Lung (tissue), 12 donors: ENCODE results near the gene CPNE1. TPM values are rescaled to one million over a fixed set of nuclear protein-coding genes. Genes with fewer than 3 reads are reported as not detected.

ENCODE experiments used
- ATAC-seq: fragments of 200-7000 bp; cut with Tn5 transposase; one replicate; pipeline ENCODE4 v1.9.1; 2020; ENCODE audit warnings: moderate number of reproducible peaks; ENCODE audit not compliant: insufficient read depth, low FRiP score
- DNase-seq, 3 donors: peaks; one replicate each; pipeline ENCODE4 v3.0.0-alpha.2; 2013 to 2017
- H3K27ac ChIP-seq, 2 donors: one replicate each; pipeline ENCODE4 v1.5.1; 2013; ENCODE audit warnings: mild to moderate bottlenecking in 2 of 2, moderate library complexity in 2 of 2, control low read depth in 1 of 2, inconsistent platforms in 1 of 2, low read depth in 1 of 2, low read length in 1 of 2
- H3K27me3 ChIP-seq, 3 donors: one replicate each; pipeline ENCODE4 v1.5.1; 2013; ENCODE audit warnings: low read length in 2 of 3; ENCODE audit not compliant: control insufficient read depth in 3 of 3, insufficient read depth in 3 of 3
- H3K36me3 ChIP-seq, 4 donors: one replicate each; pipeline ENCODE4 v1.5.1; 2013; ENCODE audit warnings: low read length in 4 of 4, mild to moderate bottlenecking in 1 of 4, moderate library complexity in 1 of 4; ENCODE audit not compliant: control insufficient read depth in 4 of 4, insufficient read depth in 4 of 4
- H3K4me1 ChIP-seq, 5 donors: one replicate each; pipeline ENCODE4 v1.5.1; 2013; ENCODE audit warnings: low read length in 5 of 5, mild to moderate bottlenecking in 2 of 5, moderate library complexity in 1 of 5; ENCODE audit not compliant: control insufficient read depth in 5 of 5, insufficient read depth in 5 of 5
- H3K4me3 ChIP-seq: one replicate; pipeline ENCODE4 v1.5.1; 2013; ENCODE audit warnings: mild to moderate bottlenecking, control low read depth, moderate library complexity
- H3K9ac ChIP-seq, 2 donors: one replicate each; pipeline ENCODE4 v1.5.1; 2013; ENCODE audit warnings: low read length in 2 of 2, control low read depth in 1 of 2; ENCODE audit not compliant: insufficient read depth in 1 of 2
- H3K9me3 ChIP-seq, 4 donors: one replicate each; pipeline ENCODE4 v1.5.1; 2013; ENCODE audit warnings: low read length in 3 of 4, mild to moderate bottlenecking in 1 of 4, moderate library complexity in 1 of 4; ENCODE audit not compliant: control insufficient read depth in 4 of 4, insufficient read depth in 3 of 4
- WGBS, 2 donors: extraction: QIAGEN DNeasy Blood & Tissue Kit; methylation state at CpG; one replicate each; pipeline ENCODE4 v1.1.7; 2013; 5-methylcytosine and 5-hydroxymethylcytosine counted together
- polyA plus RNA-seq, 2 donors: library from polyadenylated mRNA; stranded (reverse); fragments of 200-250 nt; gene quantifications; one replicate each; pipeline ENCODE4 v1.2.1, GENCODE V29; 2013
- total RNA-seq, 2 donors: library from RNA; depleted of rRNA in 1 of 2; stranded (reverse); fragments of >200 nt in 1 of 2; gene quantifications; one replicate each; pipeline ENCODE4 v1.2.1, GENCODE V29; 2014 to 2021
- TF ChIP-seq, protein P1 (sequence below): IDR thresholded peaks from 2 replicates; pipeline ENCODE4 v1.5.1; 2012; ENCODE audit warnings: mild to moderate bottlenecking; ENCODE audit errors: control extremely low read depth, extremely low read depth
- donor health status: control.
- donor health status: control.
- donor health status: Bipolar disorder and iron deficiency.
- donor health status: healthy.
- donor health status: DM: yes; HTN: yes; CAD: no.

The CPNE1 gene
- total and polyA plus RNA-seq, 4 donors: 91.9 to 180 (median 140) TPM

- H3K4me3 ChIP-seq: no peak overlapping the region
- H3K27me3 ChIP-seq: peaks cover 0 to 2% (median 0%) of the 10 kb centered on the region in 3 donors
- H3K9ac ChIP-seq: no peak overlapping the region
- 9% methylated on average over 21 to 22 of the region's 22 CpGs for WGBS, 2 donors
- H3K4me1 ChIP-seq: peaks cover 0 to 30% (median 12%) of the 10 kb centered on the region in 5 donors
- H3K9me3 ChIP-seq: no peaks in the 10 kb centered on the region
- ATAC-seq (no peak), DNase-seq (peak; percentile 55 to 68 (median 64))
- peak overlapping the region; percentile 20 to 78 for H3K27ac ChIP-seq
- TF ChIP-seq, protein P1, sequence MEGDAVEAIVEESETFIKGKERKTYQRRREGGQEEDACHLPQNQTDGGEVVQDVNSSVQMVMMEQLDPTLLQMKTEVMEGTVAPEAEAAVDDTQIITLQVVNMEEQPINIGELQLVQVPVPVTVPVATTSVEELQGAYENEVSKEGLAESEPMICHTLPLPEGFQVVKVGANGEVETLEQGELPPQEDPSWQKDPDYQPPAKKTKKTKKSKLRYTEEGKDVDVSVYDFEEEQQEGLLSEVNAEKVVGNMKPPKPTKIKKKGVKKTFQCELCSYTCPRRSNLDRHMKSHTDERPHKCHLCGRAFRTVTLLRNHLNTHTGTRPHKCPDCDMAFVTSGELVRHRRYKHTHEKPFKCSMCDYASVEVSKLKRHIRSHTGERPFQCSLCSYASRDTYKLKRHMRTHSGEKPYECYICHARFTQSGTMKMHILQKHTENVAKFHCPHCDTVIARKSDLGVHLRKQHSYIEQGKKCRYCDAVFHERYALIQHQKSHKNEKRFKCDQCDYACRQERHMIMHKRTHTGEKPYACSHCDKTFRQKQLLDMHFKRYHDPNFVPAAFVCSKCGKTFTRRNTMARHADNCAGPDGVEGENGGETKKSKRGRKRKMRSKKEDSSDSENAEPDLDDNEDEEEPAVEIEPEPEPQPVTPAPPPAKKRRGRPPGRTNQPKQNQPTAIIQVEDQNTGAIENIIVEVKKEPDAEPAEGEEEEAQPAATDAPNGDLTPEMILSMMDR: peak; percentile 1
- H3K36me3 ChIP-seq: peaks cover 0 to 2% (median 0%) of the 10 kb centered on the region in 4 donors
These were observed 47.1 kb downstream of the CPNE1 start for GRCh38 chr20:35617397-35618262.

- H3K4me1 ChIP-seq: peaks cover 0 to 30% (median 12%) of the 10 kb centered on the region in 5 donors
- no peak overlapping the region for H3K9ac ChIP-seq
- peaks cover 0 to 2% (median 0%) of the 10 kb centered on the region in 4 donors for H3K36me3 ChIP-seq
- H3K27me3 ChIP-seq: peaks cover 0 to 2% (median 0%) of the 10 kb centered on the region in 3 donors
- peak; percentile 41 for ATAC-seq
- TF ChIP-seq, protein P1: no peak
- DNase-seq: peak; percentile 74 to 76 (median 75)
- peak overlapping the region in 1 of 2 donors; percentile 78 for H3K27ac ChIP-seq
- 3 to 4% methylated on average over 52 to 57 of the region's 57 CpGs for WGBS, 2 donors
- no peaks in the 10 kb centered on the region for H3K9me3 ChIP-seq
- H3K4me3 ChIP-seq: no peak overlapping the region
These were observed 48.0 kb downstream of the CPNE1 start for GRCh38 chr20:35616465-35617396.

GRCh38 chr20:35615667-35616464, 48.8 kb downstream of the CPNE1 start, which contains the start of gene SPAG4:
TSS of gene SPAG4 (plus strand) at chr20:35615829. CDS start at chr20:35616004, 175 bp downstream.
- H3K36me3 ChIP-seq: no peaks in the 10 kb centered on the region
- H3K4me3 ChIP-seq: peak within 1 kb of the TSS; percentile 6
- TF ChIP-seq, protein P1: no peak
- WGBS, 2 donors: 0 to 1% methylated on average over 65 to 68 of the region's 68 CpGs
- peak; percentile 93 for ATAC-seq
- peak; percentile 95 to 96 (median 95) for DNase-seq
- peak within 1 kb of the TSS; percentile 19 to 28 for H3K9ac ChIP-seq
- H3K27me3 ChIP-seq: peaks cover 0 to 2% (median 0%) of the 10 kb centered on the region in 3 donors
- peak within 1 kb of the TSS; percentile 85 to 90 for H3K27ac ChIP-seq
- H3K9me3 ChIP-seq: no peaks in the 10 kb centered on the region
- H3K4me1 ChIP-seq: peaks cover 0 to 30% (median 12%) of the 10 kb centered on the region in 5 donors
